ENCODE measurements around the gene C6orf15.
"Not testable (repeated sequence)": the region's sequence is repeated elsewhere in the genome, so short reads cannot be mapped to it uniquely, and the experiment has no call there.

Gene C6orf15

DNA sequence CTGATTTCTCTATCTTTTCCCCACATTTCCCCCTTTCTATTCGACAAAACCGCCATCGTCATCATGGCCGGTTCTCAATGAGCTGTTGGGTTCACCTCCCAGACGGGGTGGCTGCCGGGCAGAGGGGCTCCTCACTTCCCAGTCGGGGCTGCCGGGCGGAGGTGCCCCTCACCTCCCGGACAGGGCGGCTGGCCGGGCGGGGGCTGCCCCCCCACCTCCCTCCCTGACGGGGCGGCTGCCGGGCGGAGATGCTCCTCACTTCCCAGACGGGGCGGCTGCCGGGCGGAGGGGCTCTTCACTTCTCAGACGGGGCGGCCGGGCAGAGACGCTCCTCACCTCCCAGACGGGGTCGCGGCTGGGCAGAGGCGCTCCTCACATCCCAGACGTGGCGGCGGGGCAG is 45.3 kb downstream of the C6orf15 start:
- not testable (repeated sequence) for DNase-seq

DNA sequence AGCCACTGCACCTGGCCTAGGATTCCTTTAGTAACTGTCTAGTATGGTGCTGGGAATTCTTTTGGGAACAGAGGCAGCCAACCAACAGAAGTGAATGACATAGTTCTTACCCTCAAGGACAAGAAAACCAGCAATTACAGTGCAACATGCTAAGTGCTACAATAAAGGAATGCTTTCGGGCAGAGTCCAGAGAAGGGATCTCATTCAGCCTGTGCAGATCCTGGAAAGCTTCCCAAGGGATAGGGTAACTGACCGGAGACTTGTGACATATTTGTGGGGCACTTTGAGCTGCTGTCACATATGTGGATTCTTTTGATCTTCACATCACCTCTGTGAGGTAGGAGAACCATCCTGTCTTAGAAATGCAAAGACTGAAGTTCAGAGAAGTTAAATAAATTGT is 46.8 kb downstream of the C6orf15 start:
- no peak for DNase-seq

- no peak for DNase-seq
These were observed 48.4 kb downstream of the C6orf15 start for GRCh38 chr6:31063906-31064435.
